ENCODE data around the gene PTPRF. TPM values are rescaled to one million over a fixed set of nuclear protein-coding genes. Genes with fewer than 3 reads are reported as not detected.

PTPRF gene
- total RNA-seq, 1 donor from 2014 or later, result 155 TPM

DNA sequence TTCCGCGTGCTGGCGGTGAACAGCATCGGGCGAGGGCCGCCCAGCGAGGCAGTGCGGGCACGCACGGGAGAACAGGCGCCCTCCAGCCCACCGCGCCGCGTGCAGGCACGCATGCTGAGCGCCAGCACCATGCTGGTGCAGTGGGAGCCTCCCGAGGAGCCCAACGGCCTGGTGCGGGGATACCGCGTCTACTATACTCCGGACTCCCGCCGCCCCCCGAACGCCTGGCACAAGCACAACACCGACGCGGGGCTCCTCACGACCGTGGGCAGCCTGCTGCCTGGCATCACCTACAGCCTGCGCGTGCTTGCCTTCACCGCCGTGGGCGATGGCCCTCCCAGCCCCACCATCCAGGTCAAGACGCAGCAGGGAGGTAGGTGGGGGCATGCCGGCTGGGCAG, 60.5 kb downstream of the PTPRF start:
- DNase-seq (ENCODE audit: low read depth), result no peak
- H3K4me3 ChIP-seq (ENCODE audit: low read depth, low read length), result no peak overlapping the region
- TF ChIP-seq, protein P1, sequence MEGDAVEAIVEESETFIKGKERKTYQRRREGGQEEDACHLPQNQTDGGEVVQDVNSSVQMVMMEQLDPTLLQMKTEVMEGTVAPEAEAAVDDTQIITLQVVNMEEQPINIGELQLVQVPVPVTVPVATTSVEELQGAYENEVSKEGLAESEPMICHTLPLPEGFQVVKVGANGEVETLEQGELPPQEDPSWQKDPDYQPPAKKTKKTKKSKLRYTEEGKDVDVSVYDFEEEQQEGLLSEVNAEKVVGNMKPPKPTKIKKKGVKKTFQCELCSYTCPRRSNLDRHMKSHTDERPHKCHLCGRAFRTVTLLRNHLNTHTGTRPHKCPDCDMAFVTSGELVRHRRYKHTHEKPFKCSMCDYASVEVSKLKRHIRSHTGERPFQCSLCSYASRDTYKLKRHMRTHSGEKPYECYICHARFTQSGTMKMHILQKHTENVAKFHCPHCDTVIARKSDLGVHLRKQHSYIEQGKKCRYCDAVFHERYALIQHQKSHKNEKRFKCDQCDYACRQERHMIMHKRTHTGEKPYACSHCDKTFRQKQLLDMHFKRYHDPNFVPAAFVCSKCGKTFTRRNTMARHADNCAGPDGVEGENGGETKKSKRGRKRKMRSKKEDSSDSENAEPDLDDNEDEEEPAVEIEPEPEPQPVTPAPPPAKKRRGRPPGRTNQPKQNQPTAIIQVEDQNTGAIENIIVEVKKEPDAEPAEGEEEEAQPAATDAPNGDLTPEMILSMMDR (conservative IDR thresholded peaks at IDR 0.05; ENCODE audit: low read depth, low read length), result no peak

DNA sequence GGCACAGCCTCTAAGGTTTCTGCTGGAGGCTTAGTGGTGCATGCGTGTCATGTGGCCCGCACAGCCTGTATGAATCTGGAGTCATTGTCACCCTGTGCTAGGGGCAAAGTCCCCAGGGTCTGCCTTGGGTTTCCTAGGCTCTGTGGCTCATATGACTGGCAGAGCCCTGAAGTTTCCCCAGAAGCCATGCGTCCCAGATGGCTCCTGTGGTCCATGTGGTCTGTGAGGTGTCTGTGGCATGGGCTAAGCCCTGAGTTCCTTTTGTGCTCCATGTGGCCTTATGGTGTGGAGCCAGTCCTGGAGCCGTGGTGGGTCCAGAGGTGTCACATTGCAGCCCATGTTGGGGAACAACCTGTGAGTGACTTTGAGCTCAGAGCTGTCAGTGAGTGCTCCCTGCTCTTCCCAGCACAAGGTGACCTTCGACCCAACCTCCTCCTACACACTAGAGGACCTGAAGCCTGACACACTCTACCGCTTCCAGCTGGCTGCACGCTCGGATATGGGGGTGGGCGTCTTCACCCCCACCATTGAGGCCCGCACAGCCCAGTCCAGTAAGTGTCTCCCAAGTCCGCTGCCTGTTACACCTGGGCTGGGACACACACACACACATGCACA, 61.5 kb downstream of the PTPRF start:
- no peak overlapping the region for H3K4me3 ChIP-seq (ENCODE audit: low read depth, low read length)
- DNase-seq (ENCODE audit: low read depth), result no peak
- TF ChIP-seq, protein P1 (conservative IDR thresholded peaks at IDR 0.05; ENCODE audit: low read depth, low read length), result no peak

DNA sequence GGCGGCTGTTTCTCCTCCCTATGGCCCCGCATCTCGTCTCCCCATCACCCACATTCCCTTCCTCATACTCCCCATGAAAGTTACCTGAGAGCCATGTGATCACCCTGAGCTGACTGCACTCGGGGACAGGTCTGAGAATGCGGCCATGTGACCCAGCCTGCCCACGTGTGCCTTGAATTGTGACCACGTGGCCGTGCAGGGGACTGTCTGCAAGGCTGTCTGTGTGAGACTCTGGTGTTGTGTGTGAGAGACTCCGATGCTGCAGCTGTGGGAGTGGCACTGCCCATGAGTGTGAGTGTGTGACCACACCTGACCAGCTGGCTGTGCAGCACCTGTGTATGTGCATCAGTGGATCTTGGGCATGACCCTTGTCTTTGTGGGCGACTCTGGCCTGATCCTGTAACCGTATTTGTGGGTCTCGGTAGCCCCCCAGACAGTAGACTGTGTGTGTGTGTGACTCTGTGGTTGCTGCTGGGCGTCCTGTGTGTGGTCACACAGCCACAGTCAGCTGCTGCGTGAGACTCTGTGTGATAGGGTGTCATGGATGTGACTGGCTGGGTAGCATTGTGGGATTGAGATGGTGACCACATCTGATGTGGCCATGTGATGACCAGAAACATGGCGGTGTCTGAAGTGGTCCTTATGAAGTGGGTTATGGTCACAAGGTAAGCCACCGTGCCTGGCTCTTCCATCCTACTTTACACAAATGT, 62.4 kb downstream of the PTPRF start:
- no peak overlapping the region for H3K4me3 ChIP-seq (ENCODE audit: low read depth, low read length)
- DNase-seq (ENCODE audit: low read depth), result no peak
- TF ChIP-seq, protein P1 (conservative IDR thresholded peaks at IDR 0.05; ENCODE audit: low read depth, low read length), result no peak

DNA sequence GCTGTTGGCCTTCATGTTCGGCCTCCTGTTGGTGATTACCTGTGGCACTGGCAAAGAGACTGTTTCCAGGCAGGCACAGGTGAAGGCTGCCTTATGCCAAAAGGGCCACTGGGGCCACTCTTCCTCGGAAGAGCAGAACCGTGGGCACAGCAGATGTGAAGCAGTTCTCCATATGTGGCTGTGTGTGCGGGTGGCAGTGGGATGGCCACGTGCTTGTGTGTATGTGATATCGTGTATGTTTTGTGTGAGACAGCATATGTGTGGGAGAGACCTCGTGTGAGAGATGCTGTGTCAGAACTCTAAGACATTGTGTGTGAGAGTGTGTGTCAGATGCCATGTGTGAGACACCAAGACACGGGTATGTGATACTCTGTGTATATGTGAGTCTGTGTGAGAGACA, 65.9 kb downstream of the PTPRF start:
- TF ChIP-seq, protein P1 (conservative IDR thresholded peaks at IDR 0.05; ENCODE audit: low read depth, low read length), result no peak
- no peak for DNase-seq (ENCODE audit: low read depth)
- no peak overlapping the region for H3K4me3 ChIP-seq (ENCODE audit: low read depth, low read length)

DNA sequence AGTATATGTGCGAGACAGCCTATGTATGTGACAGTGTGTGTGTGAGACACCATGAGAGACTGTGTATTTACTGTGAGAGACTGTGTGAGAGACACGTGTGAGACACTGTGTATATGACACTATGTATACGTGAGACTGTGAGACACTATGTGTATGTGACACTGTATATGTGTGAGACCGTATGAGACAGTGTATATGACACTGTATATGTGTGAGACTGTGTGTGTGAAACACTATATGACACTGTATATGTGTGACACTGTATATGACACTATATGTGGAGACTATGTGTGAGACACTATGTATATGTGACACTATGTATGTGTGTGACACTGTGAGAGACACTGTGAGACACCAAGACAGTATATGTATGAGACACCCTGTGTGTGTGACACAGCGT, 66.3 kb downstream of the PTPRF start:
- no peak for DNase-seq (ENCODE audit: low read depth)
- no peak overlapping the region for H3K4me3 ChIP-seq (ENCODE audit: low read depth, low read length)
- TF ChIP-seq, protein P1 (conservative IDR thresholded peaks at IDR 0.05; ENCODE audit: low read depth, low read length), result no peak

DNA sequence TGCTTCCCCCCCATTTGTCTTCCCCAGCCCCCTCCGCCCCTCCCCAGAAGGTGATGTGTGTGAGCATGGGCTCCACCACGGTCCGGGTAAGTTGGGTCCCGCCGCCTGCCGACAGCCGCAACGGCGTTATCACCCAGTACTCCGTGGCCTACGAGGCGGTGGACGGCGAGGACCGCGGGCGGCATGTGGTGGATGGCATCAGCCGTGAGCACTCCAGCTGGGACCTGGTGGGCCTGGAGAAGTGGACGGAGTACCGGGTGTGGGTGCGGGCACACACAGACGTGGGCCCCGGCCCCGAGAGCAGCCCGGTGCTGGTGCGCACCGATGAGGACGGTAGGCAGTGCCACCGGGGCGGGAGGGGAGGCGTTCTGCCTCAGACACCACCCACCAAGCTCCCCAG, 67.0 kb downstream of the PTPRF start:
- no peak overlapping the region for H3K4me3 ChIP-seq (ENCODE audit: low read depth, low read length)
- DNase-seq (ENCODE audit: low read depth), result no peak
- TF ChIP-seq, protein P1 (conservative IDR thresholded peaks at IDR 0.05; ENCODE audit: low read depth, low read length), result no peak

DNA sequence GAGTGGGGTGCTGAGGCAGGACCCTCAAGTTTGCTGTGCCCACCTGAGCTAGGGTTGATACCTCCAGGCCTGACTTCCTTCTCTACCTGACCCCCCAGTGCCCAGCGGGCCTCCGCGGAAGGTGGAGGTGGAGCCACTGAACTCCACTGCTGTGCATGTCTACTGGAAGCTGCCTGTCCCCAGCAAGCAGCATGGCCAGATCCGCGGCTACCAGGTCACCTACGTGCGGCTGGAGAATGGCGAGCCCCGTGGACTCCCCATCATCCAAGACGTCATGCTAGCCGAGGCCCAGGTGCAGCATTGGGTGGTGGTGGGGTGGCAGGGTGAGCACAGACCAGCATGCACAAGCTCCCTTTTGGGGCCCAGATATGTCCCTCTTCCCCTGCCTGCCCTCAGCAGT, 67.9 kb downstream of the PTPRF start:
- no peak for DNase-seq (ENCODE audit: low read depth)
- no peak overlapping the region for H3K4me3 ChIP-seq (ENCODE audit: low read depth, low read length)
- TF ChIP-seq, protein P1 (conservative IDR thresholded peaks at IDR 0.05; ENCODE audit: low read depth, low read length), result no peak

All from epithelial cell of proximal tubule (primary cell).